ENCODE results near the gene OR10A4.
"Not testable (repeated sequence)": the region's sequence is repeated elsewhere in the genome, so short reads cannot be mapped to it uniquely, and the experiment has no call there.

The OR10A4 gene

GRCh38 chr11:6898911-6899310, 22.5 kb downstream of the OR10A4 start:
- no peak for DNase-seq (ENCODE audit: low read depth in 3 of 3)

- DNase-seq (ENCODE audit: low read depth in 3 of 3), result no peak
Measured at GRCh38 chr11:6900327-6900999, 24.0 kb downstream of the OR10A4 start.

GRCh38 chr11:6904804-6905203, 28.4 kb downstream of the OR10A4 start:
- DNase-seq (ENCODE audit: low read depth in 3 of 3), result not testable (repeated sequence)

DNA sequence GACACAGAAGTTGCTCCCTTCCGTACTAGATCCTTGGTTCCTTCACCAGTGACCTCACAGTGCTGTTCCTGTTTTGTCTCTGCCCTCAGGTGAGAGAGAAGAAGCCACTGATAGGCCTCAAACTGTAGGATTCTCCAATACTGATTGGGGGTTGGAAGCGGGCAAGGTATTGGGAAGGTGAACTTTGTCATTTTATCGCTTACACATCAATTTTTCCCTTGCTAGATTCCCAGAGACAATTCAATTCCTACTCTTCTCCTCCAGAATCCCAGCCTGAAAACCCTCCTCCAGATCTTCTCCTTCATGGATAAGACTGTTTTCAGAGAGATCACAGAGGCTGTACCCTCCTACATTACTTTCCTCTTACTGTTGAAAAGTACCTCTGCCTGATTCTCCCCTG, 35.0 kb downstream of the OR10A4 start:
- DNase-seq (ENCODE audit: low read depth in 3 of 3), result no peak

DNA sequence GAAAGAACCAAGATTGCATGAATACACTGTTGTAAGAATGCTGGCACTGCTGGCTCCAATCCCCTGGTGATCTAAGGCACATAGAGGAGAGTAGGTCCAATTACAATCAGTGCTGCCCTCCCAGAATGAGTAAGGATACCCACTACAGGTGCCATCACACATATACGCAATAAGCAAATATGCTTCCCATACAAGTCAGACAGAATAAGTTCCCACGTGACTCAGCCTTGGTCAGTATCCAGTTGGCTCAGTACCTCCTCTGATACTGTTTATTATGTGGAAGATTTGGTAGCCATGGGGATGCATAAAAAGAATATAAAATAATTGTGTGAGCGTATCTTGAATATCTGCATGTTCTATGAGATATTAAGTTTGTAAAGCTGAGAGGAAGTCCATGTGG, 35.5 kb downstream of the OR10A4 start:
- DNase-seq (ENCODE audit: low read depth in 3 of 3), result no peak

- DNase-seq (ENCODE audit: low read depth in 3 of 3), result no peak
Measured at GRCh38 chr11:6919698-6920097, 43.3 kb downstream of the OR10A4 start.

GRCh38 chr11:6920702-6921101, 44.3 kb downstream of the OR10A4 start, which contains the start of gene OR2D3:
Gene OR2D3, plus strand, starts transcription at chr11:6921002. Its CDS starts 0 bp downstream, at chr11:6921002.
- no peak for DNase-seq (ENCODE audit: low read depth in 3 of 3)

GRCh38 chr11:6925007-6925577, 48.7 kb downstream of the OR10A4 start:
- DNase-seq (ENCODE audit: low read depth in 3 of 3), result no peak

- DNase-seq (ENCODE audit: low read depth in 3 of 3), result no peak
Measured at GRCh38 chr11:6925636-6926207, 49.3 kb downstream of the OR10A4 start.

DNA sequence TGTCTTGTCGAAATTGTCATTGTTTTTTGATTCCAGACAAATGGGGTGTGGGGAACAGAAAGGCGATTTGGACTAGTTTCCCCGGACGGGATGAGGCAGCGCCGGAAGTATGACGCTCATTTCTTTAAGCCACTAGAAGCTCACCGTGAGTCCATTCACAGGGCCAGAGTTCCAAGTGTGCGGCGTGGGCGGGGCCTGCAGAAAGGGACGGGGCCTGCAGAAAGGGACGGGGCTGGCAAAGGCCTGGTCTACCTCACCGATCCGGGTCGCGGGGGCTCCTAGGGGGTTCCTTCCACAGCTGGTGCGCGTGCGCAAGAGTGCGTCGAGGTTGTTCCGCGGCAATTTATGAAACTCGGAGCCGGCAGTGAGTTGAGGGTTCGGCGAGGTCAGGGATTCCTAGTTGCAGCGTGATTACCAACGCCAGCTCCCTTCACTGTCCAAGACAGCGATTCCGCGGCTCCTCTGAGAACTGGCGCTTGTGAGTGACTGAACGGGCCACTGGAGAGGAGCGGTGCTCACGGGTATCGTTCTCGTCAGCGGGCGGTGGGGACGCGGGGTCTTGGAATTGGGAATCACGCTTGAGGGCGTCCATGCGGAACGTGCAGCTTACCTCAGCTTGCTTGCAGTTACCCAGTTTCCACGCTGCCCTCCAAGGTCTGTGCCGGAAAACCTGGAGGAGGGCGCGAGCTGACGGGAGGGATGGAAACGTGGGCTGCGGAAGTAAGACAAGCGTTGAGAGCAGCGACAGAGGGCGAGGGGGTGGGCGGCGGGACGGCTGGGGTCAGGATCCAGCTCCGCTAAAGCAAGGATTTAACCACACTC, 50.0 kb downstream of the OR10A4 start, which contains the start of gene ZNF215:
Gene ZNF215, plus strand, starts transcription at position 219 of the 822 bp plus-strand sequence. CDS start 5,847 bp downstream, outside the sequence.
- DNase-seq (ENCODE audit: low read depth in 3 of 3), result peak; percentile 1 to 49 (median 13)

GRCh38 chr11:6927030-6927617, 50.7 kb downstream of the OR10A4 start:
- no peak for DNase-seq (ENCODE audit: low read depth in 3 of 3)
